Measurements from ENCODE around the gene ADGRF4. TPM values are rescaled to one million over a fixed set of nuclear protein-coding genes. Genes with fewer than 3 reads are reported as not detected.

ADGRF4 gene
- total and polyA plus RNA-seq, 2 of the 8 experiments (the other 6 are each of a cell fraction or from before 2014, with no cell fraction given), result 0.02 TPM; not detected in 1

DNA sequence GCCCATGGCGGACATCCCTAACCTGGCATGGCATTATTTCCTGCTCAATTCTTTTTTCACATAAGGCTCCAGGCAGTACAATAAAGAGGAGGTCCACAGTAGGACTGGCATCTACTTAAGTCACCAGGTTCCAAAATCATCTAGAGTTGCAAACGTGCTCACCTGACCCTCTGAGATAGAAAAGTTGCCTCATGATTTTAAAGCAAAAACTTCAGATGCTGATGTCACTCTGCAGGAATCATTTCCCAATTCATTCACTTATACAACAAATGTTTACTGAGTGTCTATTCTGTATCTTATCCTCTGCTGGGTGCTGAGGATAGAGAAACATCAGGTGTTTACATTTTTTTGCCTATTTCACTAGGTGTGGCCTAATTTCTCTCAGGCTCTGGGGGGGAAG, 2.2 kb downstream of the ADGRF4 start:
- no peak overlapping the region for H2BK120ac ChIP-seq (replicated peaks; ENCODE audit: low read depth, low read length)
- no peak overlapping the region for H3K14ac ChIP-seq (ENCODE audit: insufficient read length)
- FAIRE-seq, result no peak
- TF ChIP-seq BCL11A (IDR thresholded peaks at IDR 0.05; ENCODE audit: low read depth in 2 of 2, low read length in 2 of 2) (no peak), SP2 (IDR thresholded peaks at IDR 0.05; ENCODE audit: low read length) (no peak), BRCA1 (IDR thresholded peaks at IDR 0.05; ENCODE audit: low read depth, low read length) (no peak), NRF1 (IDR thresholded peaks at IDR 0.05; ENCODE audit: low read depth, low read length) (no peak), SRF (IDR thresholded peaks at IDR 0.05; ENCODE audit: low read depth, low read length) (no peak), CBX8 (IDR thresholded peaks at IDR 0.05; ENCODE audit: borderline replicate concordance, low read depth, low read length) (no peak)
- H4K91ac ChIP-seq (replicated peaks; ENCODE audit: insufficient read length, low read length), result no peak overlapping the region
- H3K79me2 ChIP-seq (ENCODE audit: control insufficient read depth in 1 of 2, insufficient read depth in 2 of 2, low read length in 2 of 2), result no peaks in the 10 kb centered on the region
- no peak overlapping the region for H3K56ac ChIP-seq (replicated peaks; ENCODE audit: insufficient read length, low read depth, low read length)
- H3K79me1 ChIP-seq (ENCODE audit: low read depth, low read length), result no peaks in the 10 kb centered on the region
- H4K5ac ChIP-seq (ENCODE audit: insufficient read length, low read depth, low read length), result no peak overlapping the region
- no peak overlapping the region for H2AK5ac ChIP-seq (ENCODE audit: low read depth, low read length)
- no peak overlapping the region for H3K4ac ChIP-seq (replicated peaks; ENCODE audit: insufficient read length, low read depth, low read length)
- H3K9ac ChIP-seq (replicated peaks in 1 of 4; ENCODE audit: extremely low read depth in 1 of 4, low read depth in 3 of 4, low read length in 3 of 4), result no peak overlapping the region
- no peak overlapping the region for H2BK15ac ChIP-seq (ENCODE audit: low read length)
- H3K4me1 ChIP-seq (replicated peaks in 1 of 4; ENCODE audit: control insufficient read depth in 3 of 4, insufficient read depth in 4 of 4, low read length in 3 of 4), result peaks cover 0 to 7% (median 4%) of the 10 kb centered on the region in 4 experiments; a peak in 2 of 7 replicates
- no peaks in the 10 kb centered on the region for H3K9me3 ChIP-seq (ENCODE audit: insufficient read depth in 2 of 2, low read depth in 1 of 2, low read length in 1 of 2)
- CTCF ChIA-PET (ENCODE audit: partially characterized antibody), result interaction anchor here (1.5 kb wide), 1 partner anchor 28 kb away, joined by 4 read pairs; no protein-coding TSS in a partner anchor
- H4K8ac ChIP-seq (ENCODE audit: extremely low read depth, insufficient read depth, low read length), result no peak overlapping the region
- H3K23me2 ChIP-seq (ENCODE audit: low read depth, low read length), result no peaks in the 10 kb centered on the region
- 85% methylated on average over 2 of the region's 2 CpGs; no CpG with 5 or more reads in 1 of the 2 experiments for WGBS, 2 experiments (ENCODE audit: extremely low coverage in 1 of 2, insufficient coverage in 1 of 2, insufficient read length in 1 of 2, insufficient replicate concordance in 2 of 2, low coverage in 1 of 2, low lambda C conversion rate in 2 of 2, missing lambda C conversion rate in 1 of 2)
- H2AFZ ChIP-seq (ENCODE audit: low read length), result 0 out of 2 replicates have a peak overlapping the region, but pooled peaks have one; percentile 6
- no peak overlapping the region for H3K18ac ChIP-seq (ENCODE audit: extremely low read depth, low read length)
- H2BK20ac ChIP-seq (ENCODE audit: low read length), result no peak overlapping the region
- H3K36me3 ChIP-seq (ENCODE audit: control insufficient read depth in 2 of 4, insufficient read depth in 4 of 4, low read length in 3 of 4), result no peaks in the 10 kb centered on the region
- H2BK5ac ChIP-seq (ENCODE audit: low read depth, low read length), result no peak overlapping the region
- no peak overlapping the region for H3K4me2 ChIP-seq (ENCODE audit: insufficient read depth in 1 of 2, low read depth in 2 of 2, low read length in 2 of 2)
- no peak overlapping the region for H3K4me3 ChIP-seq (ENCODE audit: extremely low read depth in 1 of 4, insufficient read depth in 2 of 4, low read depth in 3 of 4, low read length in 4 of 4)
- no peaks in the 10 kb centered on the region for H4K20me1 ChIP-seq (replicated peaks in 1 of 2; ENCODE audit: control insufficient read depth in 1 of 2, insufficient read depth in 2 of 2, low read length in 2 of 2)
- H3K23ac ChIP-seq (ENCODE audit: insufficient read length), result no peak overlapping the region
- no peak overlapping the region for H2BK12ac ChIP-seq (ENCODE audit: low read depth, low read length)
- H3K27ac ChIP-seq (ENCODE audit: low read depth, low read length), result no peak overlapping the region
- POLR2A ChIA-PET (ENCODE audit: partially characterized antibody), result no interaction called here
- no peak for DNase-seq (ENCODE audit: low read depth in 1 of 2, low spot score in 2 of 2)
- no peaks in the 10 kb centered on the region for H3K27me3 ChIP-seq (replicated peaks in 1 of 4; ENCODE audit: control insufficient read depth in 3 of 4, extremely low read depth in 1 of 4, insufficient read depth in 3 of 4, low read length in 3 of 4)

Measured in H1 (cell line).